Left hindlimb (tissue), 1 donor: ENCODE results near the gene FOXF2.
A peak's percentile ranks its signal among the peaks of the same experiment; 100 is the strongest.
"Not testable (repeated sequence)": the region's sequence is repeated elsewhere in the genome, so short reads cannot be mapped to it uniquely, and the experiment has no call there.

ENCODE experiments used
- DNase-seq: peaks from one replicate; pipeline ENCODE4 v3.0.0-alpha.2; 2018

Gene FOXF2

GRCh38 chr6:1389369-1390132 lies at the start of gene FOXF2:
Gene FOXF2 (plus strand): TSS chr6:1389576. CDS start chr6:1389948, 372 bp downstream.
- DNase-seq, result no peak

GRCh38 chr6:1346101-1346500 lies 43.3 kb upstream of the FOXF2 start:
- no peak for DNase-seq

GRCh38 chr6:1346558-1347091 lies 42.8 kb upstream of the FOXF2 start:
- no peak for DNase-seq

GRCh38 chr6:1347161-1347560 lies 42.2 kb upstream of the FOXF2 start:
- no peak for DNase-seq

- peak; percentile 68 for DNase-seq
Observed at GRCh38 chr6:1348675-1349074, 40.7 kb upstream of the FOXF2 start.

- no peak for DNase-seq
Observed at GRCh38 chr6:1349655-1350054, 39.7 kb upstream of the FOXF2 start.

GRCh38 chr6:1351381-1352008 lies 37.9 kb upstream of the FOXF2 start:
- DNase-seq, result no peak

GRCh38 chr6:1355068-1355467 lies 34.3 kb upstream of the FOXF2 start:
- DNase-seq, result not testable (repeated sequence)

- DNase-seq, result not testable (repeated sequence)
Observed at GRCh38 chr6:1361717-1362116, 27.7 kb upstream of the FOXF2 start.

- no peak for DNase-seq
Observed at GRCh38 chr6:1362643-1363042, 26.7 kb upstream of the FOXF2 start.

GRCh38 chr6:1363298-1363697 lies 26.1 kb upstream of the FOXF2 start:
- no peak for DNase-seq

GRCh38 chr6:1363729-1364572 lies 25.4 kb upstream of the FOXF2 start:
- no peak for DNase-seq

- no peak for DNase-seq
Observed at GRCh38 chr6:1364791-1365190, 24.6 kb upstream of the FOXF2 start.

GRCh38 chr6:1365686-1366085 lies 23.7 kb upstream of the FOXF2 start:
- no peak for DNase-seq

GRCh38 chr6:1367771-1368170 lies 21.6 kb upstream of the FOXF2 start:
- no peak for DNase-seq

- DNase-seq, result no peak
Observed at GRCh38 chr6:1368940-1369339, 20.4 kb upstream of the FOXF2 start.

- DNase-seq, result not testable (repeated sequence)
Observed at GRCh38 chr6:1369695-1370094, 19.7 kb upstream of the FOXF2 start.

GRCh38 chr6:1371933-1372332 lies 17.4 kb upstream of the FOXF2 start:
- no peak for DNase-seq

GRCh38 chr6:1372690-1373089 lies 16.7 kb upstream of the FOXF2 start:
- DNase-seq, result no peak

- no peak for DNase-seq
Observed at GRCh38 chr6:1376653-1377052, 12.7 kb upstream of the FOXF2 start.

- no peak for DNase-seq
Observed at GRCh38 chr6:1377526-1377925, 11.8 kb upstream of the FOXF2 start.

- DNase-seq, result no peak
Observed at GRCh38 chr6:1378065-1379016, 11.0 kb upstream of the FOXF2 start.
